HUES64 (cell line): ENCODE data around the gene PRXL2A.
"Not testable (repeated sequence)": the region's sequence is repeated elsewhere in the genome, so short reads cannot be mapped to it uniquely, and the experiment has no call there.

Experiments
- H3K27ac ChIP-seq: 2 replicates; pipeline ENCODE4 v1.7.0; 2013; ENCODE audit warnings: low read depth, low read length, inconsistent platforms
- H3K27me3 ChIP-seq: 2 replicates; pipeline ENCODE4 v1.6.1; 2013; ENCODE audit warnings: mild to moderate bottlenecking, low read length; ENCODE audit not compliant: insufficient read depth
- H3K36me3 ChIP-seq: 2 replicates; pipeline ENCODE4 v1.6.1; 2013; ENCODE audit warnings: mild to moderate bottlenecking, low read length; ENCODE audit not compliant: insufficient read depth
- H3K4me1 ChIP-seq: 2 replicates; pipeline ENCODE4 v1.6.1; 2013; ENCODE audit warnings: mild to moderate bottlenecking, low read length, moderate library complexity; ENCODE audit not compliant: insufficient read depth
- H3K4me3 ChIP-seq: 2 replicates; pipeline ENCODE4 v1.5.1; 2013; ENCODE audit warnings: mild to moderate bottlenecking, low read length, moderate library complexity
- H3K9ac ChIP-seq: 2 replicates; pipeline ENCODE4 v1.6.1; 2013; ENCODE audit warnings: mild to moderate bottlenecking, low read depth, low read length
- H3K9me3 ChIP-seq: 2 replicates; pipeline ENCODE4 v1.6.1; 2013; ENCODE audit warnings: low read depth, low read length; ENCODE audit not compliant: insufficient read depth
- WGBS: fragments of 150-250, 120-280 bp; methylation state at CpG from one replicate; pipeline ENCODE4 v1.1.7; 2013; ENCODE audit warnings: missing lambda C conversion rate; 5-methylcytosine and 5-hydroxymethylcytosine counted together

The PRXL2A gene

GRCh38 chr10:80477813-80478212 is 69.5 kb downstream of the PRXL2A start:
- Histone ChIP-seq H3K9me3 (no peaks in the 10 kb centered on the region), H3K27me3 (no peaks in the 10 kb centered on the region), H3K36me3 (no peaks in the 10 kb centered on the region), H3K4me1 (peaks cover 14% of the 10 kb centered on the region), H3K9ac (no peak overlapping the region), H3K4me3 (no peak overlapping the region), H3K27ac (no peak overlapping the region)
- WGBS = 73% methylated on average over 2 of the region's 2 CpGs

GRCh38 chr10:80480373-80480772 is 72.0 kb downstream of the PRXL2A start:
- not testable (repeated sequence) for H3K36me3 ChIP-seq, H3K4me3 ChIP-seq
- 88% methylated on average over 2 of the region's 6 CpGs for WGBS

GRCh38 chr10:80480852-80481251 is 72.5 kb downstream of the PRXL2A start:
- 91% methylated on average over 4 of the region's 5 CpGs for WGBS

More at GRCh38 chr10:80480373-80480772, 72.0 kb downstream of the PRXL2A start:
- H3K27ac ChIP-seq, H3K27me3 ChIP-seq, H3K4me1 ChIP-seq, H3K9ac ChIP-seq, H3K9me3 ChIP-seq: not testable (repeated sequence)

GRCh38 chr10:80484243-80484642 is 75.9 kb downstream of the PRXL2A start:
- no peak overlapping the region for H3K4me3 ChIP-seq
- no peaks in the 10 kb centered on the region for H3K9me3 ChIP-seq
- no peaks in the 10 kb centered on the region for H3K27me3 ChIP-seq
- H3K9ac ChIP-seq = no peak overlapping the region
- H3K27ac ChIP-seq = no peak overlapping the region
- peaks cover 3% of the 10 kb centered on the region; the same call in 1 of the 2 replicates for H3K36me3 ChIP-seq
- H3K4me1 ChIP-seq = peaks cover 26% of the 10 kb centered on the region
- WGBS = 100% methylated on average over 4 of the region's 6 CpGs

More at GRCh38 chr10:80480852-80481251, 72.5 kb downstream of the PRXL2A start:
- H3K27ac ChIP-seq = no peak overlapping the region
- no peak overlapping the region for H3K9ac ChIP-seq
- H3K4me3 ChIP-seq = no peak overlapping the region
- no peaks in the 10 kb centered on the region for H3K9me3 ChIP-seq
- H3K4me1 ChIP-seq = peaks cover 10% of the 10 kb centered on the region; the same call in 1 of the 2 replicates
- H3K36me3 ChIP-seq = no peaks in the 10 kb centered on the region
- H3K27me3 ChIP-seq = no peaks in the 10 kb centered on the region

GRCh38 chr10:80484676-80485075 is 76.3 kb downstream of the PRXL2A start:
- H3K4me1 ChIP-seq = peaks cover 26% of the 10 kb centered on the region
- H3K9me3 ChIP-seq = no peaks in the 10 kb centered on the region
- no peak overlapping the region for H3K4me3 ChIP-seq
- no peak overlapping the region for H3K9ac ChIP-seq
- no peaks in the 10 kb centered on the region for H3K27me3 ChIP-seq
- peaks cover 6% of the 10 kb centered on the region; the same call in 1 of the 2 replicates for H3K36me3 ChIP-seq
- H3K27ac ChIP-seq = no peak overlapping the region

- Histone ChIP-seq H3K4me1 (peaks cover 26% of the 10 kb centered on the region), H3K27ac (no peak overlapping the region), H3K9ac (no peak overlapping the region), H3K27me3 (no peaks in the 10 kb centered on the region), H3K36me3 (peaks cover 9% of the 10 kb centered on the region; the same call in 1 of the 2 replicates), H3K4me3 (no peak overlapping the region), H3K9me3 (no peaks in the 10 kb centered on the region)
- 87% methylated on average over 9 of the region's 10 CpGs for WGBS
Observed at GRCh38 chr10:80485076-80485945, 77.0 kb downstream of the PRXL2A start.

- 79% methylated on average over 15 of the region's 17 CpGs for WGBS
- Histone ChIP-seq H3K9ac (no peak overlapping the region), H3K27ac (no peak overlapping the region), H3K4me1 (peaks cover 26% of the 10 kb centered on the region), H3K9me3 (no peaks in the 10 kb centered on the region), H3K4me3 (no peak overlapping the region), H3K36me3 (peaks cover 15% of the 10 kb centered on the region), H3K27me3 (no peaks in the 10 kb centered on the region)
Observed at GRCh38 chr10:80485946-80486764, 77.8 kb downstream of the PRXL2A start.
